ENCODE data around the gene ZNF473.
A peak's percentile ranks its signal among the peaks of the same experiment; 100 is the strongest.

The ZNF473 gene

DNA sequence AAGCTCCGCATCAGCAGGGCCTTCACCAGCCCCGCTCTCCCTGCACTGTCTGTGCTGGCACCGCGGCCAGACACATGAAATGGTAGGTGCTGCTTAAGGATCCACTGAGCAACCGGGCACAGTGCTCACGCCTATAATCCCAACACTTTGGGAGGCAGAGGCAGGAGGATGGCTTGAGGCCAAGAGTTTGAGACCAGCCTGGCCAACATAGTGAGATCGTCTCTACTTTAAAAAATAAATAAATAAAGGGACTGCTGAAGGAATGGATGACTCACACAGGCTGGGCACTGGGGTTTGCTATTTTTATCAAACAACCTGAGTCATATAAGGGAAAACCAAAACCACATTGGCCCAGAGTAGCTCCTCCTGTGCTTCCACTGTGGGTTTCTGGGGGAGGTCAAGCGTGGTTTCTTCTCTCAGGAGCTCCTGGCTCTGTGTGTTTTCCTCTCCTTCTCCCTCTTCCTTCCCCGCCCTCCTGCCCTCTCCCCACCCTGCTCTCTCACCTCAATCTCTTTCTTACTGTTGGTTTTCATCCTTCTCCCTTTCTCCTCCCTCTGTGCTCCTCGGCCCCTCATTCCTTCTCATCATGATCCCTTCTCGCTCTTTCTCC lies 21.9 kb upstream of the ZNF473 start:
- FAIRE-seq = no peak

DNA sequence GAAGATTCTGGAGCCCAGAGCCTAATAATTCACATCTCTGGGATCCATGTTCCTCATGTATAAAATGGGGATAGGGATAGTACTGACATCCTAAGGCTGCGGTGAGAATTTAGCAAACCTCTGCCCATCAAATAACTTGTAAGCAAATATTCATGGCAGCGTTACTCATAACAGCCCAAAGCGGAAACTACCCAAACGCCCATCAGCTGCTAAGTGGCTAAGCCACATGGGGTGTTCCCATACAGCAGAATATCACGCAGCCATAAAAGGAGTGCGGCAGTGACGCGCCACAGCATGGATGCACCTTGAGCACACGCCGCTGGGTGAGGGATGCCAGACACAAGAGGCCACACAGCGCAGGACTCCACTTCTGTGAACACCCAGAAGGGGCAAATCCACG lies 20.4 kb upstream of the ZNF473 start:
- FAIRE-seq = no peak

DNA sequence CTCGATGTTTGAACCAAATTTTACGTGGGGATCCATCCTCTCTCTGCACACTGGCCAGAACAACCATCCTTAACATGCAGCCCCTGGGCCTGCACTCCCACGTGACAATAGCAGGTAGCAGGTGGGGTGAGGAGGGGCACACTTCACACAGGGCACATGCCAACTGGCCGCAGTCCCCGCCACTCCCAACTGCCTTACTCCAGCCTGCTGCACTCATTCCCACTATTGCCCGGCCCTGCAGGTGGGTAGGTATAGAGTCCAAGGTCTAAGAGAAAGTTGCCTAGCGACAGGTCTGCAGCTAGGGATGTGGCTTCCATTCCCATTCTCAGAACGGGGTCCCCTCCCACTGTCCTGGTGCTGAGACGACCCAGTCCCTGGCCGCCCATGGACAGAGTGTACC lies 18.6 kb upstream of the ZNF473 start:
- no peak for FAIRE-seq

DNA sequence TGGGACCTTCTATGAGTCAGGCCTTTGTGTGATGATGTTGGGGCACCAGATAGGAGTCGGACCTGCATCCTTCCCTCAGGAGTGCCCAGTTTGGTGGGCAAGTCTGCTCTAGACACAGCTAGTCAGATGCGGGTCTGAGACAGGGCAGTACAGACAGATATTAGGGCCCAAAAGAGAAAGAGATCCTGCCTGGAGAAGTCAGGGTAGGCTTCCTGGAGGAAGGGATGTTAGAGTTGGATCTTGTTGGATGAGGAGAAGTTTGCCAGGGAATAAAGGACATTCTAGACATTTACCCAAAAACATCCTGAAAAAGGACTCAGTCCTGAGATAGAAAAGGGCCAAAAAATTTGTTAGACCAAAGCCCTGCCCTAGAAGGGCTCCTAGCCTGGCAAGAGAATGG lies 17.9 kb upstream of the ZNF473 start:
- no peak for FAIRE-seq

DNA sequence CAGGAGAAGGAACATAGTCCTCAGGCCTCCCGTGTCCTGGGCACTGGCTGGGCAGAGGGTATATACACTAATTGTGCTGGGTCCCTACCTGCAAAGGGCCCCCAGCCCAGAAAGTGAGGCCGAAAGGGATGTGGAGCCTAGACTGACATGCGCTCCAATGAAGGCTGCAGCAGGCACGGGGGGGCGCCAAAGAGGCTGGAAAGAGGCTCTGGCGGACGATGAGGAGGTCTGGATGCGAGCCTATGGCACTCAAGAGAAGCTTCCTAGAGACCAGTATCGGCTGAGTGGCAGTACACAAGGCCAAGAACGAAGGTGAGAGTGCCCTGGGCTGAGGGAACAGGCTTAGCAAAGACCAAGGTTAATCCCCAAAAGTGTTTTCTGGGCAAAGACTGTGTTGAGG lies 17.3 kb upstream of the ZNF473 start:
- FAIRE-seq = no peak

DNA sequence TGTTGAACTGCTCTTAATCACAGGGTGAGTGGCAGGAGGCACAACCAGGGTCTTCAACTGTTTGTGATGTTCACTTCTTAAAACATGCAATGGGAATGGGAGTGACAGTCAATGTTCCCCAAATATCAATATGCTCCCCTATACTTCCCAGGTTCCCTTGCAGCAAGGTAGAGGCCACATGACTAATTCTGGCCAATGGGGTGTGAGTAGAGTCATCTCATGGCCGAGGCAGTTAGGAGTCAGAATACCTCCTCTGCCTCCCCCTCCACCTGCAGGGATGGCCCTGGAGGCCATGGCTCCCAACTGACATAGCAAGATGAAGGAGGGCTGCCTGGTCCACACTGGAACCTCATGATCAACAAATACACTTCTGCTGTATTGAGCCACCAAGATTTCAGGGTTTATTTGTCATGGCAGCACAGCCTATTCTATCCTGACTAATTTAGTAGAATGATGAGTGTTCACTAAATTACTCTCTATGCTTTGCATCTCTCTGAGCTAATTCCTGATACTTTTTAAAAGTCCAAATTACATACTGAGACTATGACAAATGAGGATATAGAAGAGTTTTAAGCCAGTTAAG lies 9.5 kb upstream of the ZNF473 start:
- FAIRE-seq = no peak

DNA sequence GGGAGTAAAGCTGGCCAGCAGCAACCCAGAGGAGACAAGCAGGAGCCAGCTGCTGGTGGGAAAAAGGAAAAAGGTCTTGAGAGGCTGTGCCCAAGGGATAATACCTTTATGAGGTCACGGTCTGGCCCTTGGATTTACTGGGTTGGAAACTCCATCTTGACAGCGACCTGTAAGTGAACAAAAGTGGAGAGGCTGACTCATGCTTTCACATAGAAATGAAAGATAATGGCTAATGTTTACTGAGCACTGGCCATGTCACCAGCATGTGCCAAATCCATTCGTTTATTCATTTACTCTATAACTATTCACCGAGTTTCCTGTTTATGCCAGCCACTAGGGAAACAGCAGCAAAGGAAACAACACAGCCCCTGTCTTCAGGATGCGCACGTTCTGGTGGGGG lies 5.3 kb upstream of the ZNF473 start:
- FAIRE-seq = no peak

DNA sequence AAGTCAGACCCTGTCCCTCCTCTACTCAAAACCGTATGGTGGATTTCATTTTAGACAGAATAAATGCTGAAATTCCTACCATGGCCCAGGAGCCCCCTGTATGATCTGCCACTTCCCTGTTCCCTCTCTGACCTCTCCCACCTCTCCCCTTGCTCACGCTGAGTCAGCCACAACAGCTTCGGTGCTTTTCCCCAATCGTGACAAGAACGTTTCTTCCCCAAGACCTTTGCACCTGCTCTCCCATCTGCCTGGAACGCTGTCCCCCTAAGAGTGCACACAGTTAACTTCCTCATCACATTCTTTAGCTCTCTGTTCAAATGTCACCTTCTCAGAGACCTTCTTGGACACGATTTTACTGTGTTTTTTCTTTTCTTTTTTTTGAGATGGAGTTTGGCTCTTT lies 3.0 kb upstream of the ZNF473 start:
- no peak for FAIRE-seq

DNA sequence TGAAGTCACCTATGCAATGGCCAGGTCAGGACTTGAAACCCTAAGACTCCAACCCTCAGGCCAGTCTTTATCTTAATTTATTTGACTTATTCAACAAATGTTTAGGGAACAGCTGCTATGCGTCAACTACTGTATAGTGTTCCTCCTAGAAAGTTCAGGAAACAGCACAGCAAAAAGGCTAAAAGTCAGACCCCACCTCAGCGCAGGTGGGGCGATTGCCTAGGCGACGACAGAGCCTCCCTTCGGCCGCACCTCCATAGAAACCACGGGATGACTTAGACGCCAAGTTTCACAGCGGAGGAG lies 1.1 kb upstream of the ZNF473 start:
- no peak for FAIRE-seq

DNA sequence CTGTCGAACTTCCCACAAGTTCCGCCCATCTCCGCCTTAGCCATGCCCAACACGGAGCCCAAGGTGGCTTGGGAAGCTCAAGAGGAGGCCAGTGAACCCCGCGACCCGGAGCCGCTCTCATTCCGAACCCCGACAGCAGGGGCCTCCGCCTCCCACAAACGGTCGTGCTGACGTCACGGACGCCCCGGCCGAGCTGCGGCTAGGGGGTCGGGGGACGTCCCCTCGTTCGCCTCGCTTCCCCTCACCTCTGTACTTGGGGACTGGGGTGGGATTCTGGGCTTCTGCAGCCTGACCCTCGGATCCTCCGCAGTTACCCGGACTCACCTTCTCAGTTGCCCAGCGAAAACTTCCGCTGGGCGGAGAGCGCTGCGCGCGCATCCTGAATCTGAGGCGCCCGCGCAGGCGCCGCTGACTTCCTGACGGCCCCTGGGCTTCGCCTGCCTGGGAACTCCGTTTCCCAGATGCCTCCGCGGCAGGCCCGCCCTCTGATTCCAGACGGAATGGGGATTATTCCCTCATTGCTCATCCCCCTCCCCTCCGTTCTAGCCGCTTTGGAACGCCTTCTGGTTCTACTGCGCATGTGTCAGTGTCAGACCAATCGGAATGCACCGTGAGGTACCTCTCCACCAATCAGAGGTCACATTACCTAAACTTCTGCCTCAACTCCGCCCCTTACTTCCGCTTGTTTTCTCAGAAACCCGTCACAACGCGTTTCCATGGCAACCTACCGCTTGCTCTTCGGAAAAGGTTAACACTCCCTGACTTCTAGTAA lies 597 bp upstream of the ZNF473 start, which contains the start of gene VRK3:
VRK3 (minus strand) TSS at position 351 of the 772 bp plus-strand sequence. CDS start 9,210 bp downstream, outside the sequence.
- FAIRE-seq = peak; percentile 99

DNA sequence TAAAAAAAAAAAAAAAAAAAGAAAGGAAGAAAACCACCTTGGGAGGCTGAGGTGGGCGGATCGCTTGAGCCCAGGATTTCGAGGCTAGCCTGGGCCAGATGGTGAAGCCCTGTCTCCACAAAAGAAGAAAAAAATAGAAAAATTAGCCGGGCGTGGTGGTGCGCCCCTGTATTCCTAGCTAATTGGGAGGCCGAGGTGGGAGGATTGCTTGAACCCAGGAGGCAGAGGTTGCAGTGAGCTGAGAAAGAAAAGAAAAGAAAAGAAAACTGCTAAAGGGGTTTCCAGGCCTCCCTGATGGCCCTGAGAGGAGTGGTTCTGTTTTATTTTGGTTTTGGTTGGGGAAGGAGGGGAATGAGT lies 723 bp downstream of the ZNF473 start:
- no peak for FAIRE-seq

DNA sequence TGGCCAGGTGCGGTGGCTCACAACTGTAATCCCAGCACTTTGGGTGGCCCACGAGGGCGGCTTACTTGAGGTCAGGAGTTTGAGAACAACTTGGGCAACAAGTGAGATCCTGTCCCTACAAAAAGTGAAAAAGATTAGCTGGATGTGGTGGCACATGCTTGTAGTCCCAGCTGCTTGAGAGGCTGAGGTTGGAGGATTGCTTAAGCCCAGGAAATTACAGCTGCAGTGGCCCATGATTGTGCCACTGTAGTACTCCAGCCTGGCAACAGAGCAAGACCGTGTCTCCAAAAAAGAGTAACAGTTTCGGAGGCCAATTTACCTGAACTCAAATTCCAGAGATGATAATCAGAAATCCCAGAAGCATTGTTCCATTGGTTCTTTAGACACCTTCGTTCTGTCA lies 4.4 kb downstream of the ZNF473 start:
- no peak for FAIRE-seq

DNA sequence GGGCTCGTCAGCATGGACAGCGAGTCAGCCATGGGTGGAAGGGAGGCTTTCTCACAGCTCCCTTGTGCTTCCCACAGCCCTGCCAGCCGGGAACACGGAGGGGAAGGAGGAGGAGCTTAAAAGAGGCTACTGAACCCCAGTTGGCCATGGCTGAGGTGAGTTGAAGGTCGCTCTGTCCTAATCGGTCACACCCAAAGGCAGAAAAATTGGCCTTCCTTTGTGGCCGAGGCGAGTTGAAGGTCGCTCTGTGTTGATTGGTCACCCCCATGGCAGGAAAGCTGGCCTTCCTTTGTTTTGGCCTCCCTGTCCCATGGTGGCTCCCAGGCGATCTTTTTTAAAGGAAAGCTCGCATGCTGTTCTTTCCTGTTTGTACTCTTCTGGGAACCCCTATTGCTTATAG lies 5.1 kb downstream of the ZNF473 start:
- FAIRE-seq = no peak

DNA sequence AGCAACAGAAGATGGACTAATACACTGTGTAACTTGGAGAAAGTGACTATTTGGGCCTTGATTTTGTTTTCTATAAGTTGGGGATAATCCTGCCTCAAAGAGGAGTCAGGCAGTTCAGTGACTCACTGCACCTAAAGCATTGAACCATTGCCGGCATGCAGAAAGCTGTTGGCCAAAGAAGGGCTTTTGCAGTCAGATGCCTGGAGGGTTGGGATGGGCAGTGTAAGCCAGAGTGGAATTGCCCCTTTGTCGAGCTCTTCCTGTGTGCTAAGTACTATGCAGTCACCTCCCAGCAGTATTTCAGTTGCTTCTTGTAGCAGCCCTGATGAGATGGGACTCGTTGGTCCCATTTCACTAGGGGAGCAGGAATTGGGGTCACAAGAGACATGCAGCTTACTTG lies 11.1 kb downstream of the ZNF473 start:
- no peak for FAIRE-seq

DNA sequence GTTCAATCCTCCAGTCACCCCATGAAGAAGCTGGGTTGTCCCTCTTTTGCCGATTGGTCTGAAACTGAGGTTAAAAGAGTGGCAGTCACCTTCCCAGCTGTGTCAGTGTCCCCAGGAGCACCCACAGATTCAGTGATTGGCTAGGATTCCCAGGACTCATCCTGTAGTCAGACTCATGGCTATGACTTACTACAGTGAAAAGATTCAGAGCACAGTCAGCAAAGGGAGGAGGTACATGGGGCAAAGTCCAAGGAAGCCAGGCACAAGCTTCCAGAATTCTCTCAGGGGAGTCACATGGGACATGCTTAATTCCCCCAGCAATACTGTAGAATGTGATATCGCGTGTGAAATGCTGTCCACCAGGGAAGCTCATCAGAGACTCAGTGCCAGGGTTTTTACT lies 14.2 kb downstream of the ZNF473 start:
- FAIRE-seq = no peak

DNA sequence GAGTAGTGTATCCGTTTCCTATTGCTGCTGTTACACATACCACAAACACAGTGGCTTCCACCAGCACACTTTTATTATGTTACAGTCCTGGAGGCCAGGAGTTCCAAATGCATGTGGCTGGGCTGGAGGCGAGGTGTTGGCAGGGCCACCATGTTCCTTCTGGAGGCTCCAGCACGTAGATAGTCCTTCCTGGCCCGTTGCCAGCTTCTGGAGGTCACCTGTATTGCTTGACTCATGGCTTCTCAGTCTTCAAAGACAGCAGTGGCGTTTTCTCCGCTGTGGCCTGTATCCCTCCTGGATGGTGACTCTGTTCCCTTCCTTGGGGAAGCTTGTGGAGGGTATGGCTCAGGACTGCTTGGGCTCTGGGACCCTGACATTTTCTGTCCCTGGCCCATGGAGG lies 15.2 kb downstream of the ZNF473 start:
- no peak for FAIRE-seq

DNA sequence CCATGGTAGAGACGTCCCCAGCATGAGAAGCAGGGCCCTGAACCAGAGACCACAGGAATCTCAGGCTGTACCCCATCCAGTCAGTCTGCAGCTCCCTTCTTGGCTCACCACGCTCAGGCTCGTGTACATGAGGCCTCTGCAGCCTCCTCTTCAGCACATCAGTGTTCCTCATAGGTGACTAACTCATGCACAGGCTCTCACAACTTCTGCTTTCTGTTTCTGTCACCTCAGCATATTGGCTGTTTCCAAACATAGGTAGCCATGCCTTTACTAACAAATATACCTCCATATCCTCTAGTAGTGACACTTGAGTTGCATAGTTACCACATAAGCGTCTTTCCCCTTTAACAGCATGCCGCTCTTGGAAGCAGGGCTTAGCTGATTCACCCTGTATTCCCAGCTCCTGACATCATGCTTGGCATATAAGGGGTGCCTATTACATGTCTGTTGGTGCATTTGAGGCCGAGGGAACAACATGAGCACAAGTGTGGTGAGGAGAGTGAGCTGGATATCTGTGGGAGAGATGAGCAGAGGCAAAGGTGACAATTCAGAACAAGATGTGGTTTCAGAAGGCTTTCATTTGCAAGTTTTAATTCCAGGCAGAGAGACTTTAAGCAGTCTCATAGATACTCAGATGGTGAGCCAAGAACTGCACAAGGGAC lies 16.7 kb downstream of the ZNF473 start:
- FAIRE-seq = no peak

DNA sequence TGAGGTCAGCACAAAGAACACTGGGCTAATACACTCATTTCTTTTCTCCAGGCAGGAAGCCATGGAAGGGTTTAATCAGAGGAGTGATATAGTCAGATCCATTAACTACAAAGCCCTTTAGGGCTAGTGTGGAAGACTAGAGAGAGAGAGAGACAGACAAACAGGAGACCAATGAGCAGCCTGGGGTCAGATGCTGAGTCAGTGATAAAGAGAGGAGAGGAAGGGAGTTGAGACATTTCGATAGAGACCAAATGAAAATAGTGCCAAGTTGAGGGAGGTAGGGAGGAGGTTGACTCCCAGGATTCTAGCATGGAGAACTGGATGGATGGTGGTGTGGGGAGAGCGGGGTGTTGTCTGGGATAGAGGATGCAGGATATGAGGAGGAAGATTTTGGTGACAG lies 18.2 kb downstream of the ZNF473 start:
- FAIRE-seq = no peak

DNA sequence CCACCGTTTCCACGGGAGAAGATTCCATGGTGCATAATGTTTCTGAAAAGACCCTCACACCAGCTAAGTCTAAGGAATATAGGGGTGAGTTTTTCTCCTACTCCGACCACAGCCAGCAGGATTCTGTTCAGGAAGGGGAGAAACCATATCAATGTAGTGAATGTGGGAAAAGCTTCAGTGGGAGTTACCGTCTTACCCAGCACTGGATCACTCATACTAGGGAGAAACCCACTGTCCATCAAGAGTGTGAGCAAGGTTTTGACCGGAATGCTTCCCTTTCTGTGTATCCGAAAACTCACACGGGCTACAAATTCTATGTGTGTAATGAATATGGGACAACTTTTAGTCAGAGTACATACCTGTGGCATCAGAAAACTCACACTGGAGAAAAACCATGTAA lies 19.1 kb downstream of the ZNF473 start:
- FAIRE-seq = no peak

DNA sequence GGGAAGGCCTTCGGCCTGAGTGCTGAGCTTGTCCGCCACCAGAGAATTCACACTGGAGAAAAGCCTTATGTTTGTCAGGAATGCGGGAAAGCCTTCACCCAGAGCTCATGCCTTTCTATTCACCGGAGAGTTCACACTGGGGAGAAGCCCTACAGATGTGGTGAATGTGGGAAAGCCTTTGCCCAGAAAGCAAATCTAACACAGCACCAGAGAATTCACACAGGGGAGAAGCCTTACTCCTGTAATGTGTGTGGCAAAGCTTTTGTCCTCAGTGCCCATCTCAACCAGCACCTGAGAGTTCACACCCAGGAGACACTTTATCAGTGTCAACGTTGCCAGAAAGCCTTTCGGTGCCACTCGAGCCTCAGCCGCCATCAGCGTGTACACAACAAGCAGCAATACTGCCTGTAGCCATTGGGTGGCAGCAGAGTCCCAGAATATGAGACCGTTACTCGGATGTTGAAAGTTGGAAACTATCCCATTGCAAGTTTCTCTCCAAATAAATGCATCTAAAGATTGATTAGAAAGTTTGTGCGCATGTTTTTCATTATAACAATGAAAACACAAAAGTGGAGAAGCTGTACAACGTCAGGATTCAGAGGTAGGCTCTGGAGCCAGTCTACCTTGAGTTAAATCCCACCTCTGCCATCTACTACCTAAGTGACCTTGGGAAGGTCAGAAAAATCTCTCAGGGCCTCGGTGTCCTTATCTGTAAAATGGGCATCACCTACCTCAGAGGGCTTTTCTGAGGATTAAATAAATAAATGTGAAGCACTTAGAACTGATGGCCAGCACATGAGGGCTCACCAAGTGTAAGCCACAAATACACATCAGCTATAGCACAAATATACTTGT lies 21.1 kb downstream of the ZNF473 start:
- FAIRE-seq = no peak

DNA sequence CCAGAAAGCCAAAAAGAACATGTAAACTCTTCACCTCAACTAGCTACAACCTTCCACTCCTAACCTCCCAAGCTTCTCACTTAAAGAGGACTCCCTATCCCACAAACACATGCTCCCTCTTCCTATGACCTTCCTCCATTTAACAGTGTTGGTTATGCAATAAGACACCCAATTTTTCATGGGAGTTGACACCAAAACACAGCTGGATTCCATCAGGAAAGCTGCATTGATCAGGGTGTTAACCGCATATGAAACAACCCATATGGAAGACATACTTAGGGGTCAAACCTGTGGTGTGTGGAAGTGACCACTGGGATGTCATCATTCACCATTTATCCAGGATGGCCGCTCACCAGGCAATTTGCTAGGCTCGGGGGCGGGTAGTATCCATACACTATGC lies 21.9 kb downstream of the ZNF473 start:
- FAIRE-seq = no peak

DNA sequence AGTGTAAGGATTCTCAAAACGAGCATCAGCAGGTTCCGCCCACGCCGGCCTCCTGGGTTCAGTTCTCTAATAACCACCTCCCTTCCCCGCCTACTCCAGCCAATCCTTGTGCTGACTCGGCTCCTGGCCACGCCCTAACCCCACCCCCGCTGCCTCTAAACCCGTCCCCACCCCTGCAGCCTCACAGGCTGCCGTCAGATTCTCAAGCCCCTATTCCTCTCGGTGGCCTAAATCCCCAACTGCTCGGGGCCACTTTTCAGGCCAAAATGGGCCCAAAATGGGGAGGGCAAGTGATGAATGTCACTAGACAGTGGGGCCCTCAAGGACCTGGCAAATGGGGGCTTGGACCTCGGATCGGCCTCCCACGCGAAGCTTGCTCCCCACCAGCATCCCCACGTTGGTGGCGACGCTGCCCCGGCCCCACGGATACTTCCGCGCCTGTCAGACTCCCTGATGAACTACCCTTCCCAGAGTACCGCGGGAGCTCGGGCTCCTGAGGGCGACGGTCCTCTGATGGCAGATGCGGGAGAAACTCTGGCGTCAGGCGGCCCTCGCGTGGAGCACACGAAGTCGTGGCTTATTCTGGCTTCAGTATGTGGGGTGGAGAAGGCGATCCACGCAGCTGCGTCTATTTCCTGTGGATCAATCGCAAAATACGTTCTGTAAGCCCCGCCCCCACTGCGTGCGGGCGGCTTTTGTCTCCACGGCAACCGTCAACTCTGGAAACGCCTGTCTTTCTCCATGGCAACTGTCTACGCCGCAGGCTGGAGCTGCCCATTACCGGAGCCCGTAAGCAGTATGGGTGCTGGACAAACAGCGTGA lies 24.8 kb downstream of the ZNF473 start:
- no peak for FAIRE-seq
